GM12801 (cell line): Measurements from ENCODE around the gene LRRC49.

Source experiments
- TF ChIP-seq, protein P1 (sequence below): IDR thresholded peaks from one replicate; pipeline ENCODE4 v1.5.1; 2011; ENCODE audit warnings: control low read depth; ENCODE audit not compliant: insufficient read length; ENCODE audit errors: extremely low read depth

The LRRC49 gene

DNA sequence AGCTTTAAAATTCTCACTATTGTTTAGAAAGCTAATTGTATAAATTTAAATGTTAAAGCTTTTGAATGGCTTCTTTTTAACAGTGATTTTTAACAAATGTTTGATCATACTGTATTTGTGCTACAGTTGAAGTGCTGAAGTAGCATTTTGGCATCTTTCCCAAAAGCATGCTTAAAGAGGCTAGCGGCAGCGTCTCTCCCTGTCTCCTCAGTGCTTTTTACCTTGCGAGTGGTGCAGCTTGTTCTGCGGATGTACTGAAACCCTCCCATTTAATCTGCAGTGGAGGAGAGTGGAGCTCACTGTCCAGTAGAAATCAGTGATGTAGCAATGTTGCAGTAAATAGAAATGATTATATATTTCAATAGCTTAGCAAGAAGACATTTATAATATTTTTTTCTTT is 43.7 kb downstream of the LRRC49 start:
- TF ChIP-seq, protein P1, sequence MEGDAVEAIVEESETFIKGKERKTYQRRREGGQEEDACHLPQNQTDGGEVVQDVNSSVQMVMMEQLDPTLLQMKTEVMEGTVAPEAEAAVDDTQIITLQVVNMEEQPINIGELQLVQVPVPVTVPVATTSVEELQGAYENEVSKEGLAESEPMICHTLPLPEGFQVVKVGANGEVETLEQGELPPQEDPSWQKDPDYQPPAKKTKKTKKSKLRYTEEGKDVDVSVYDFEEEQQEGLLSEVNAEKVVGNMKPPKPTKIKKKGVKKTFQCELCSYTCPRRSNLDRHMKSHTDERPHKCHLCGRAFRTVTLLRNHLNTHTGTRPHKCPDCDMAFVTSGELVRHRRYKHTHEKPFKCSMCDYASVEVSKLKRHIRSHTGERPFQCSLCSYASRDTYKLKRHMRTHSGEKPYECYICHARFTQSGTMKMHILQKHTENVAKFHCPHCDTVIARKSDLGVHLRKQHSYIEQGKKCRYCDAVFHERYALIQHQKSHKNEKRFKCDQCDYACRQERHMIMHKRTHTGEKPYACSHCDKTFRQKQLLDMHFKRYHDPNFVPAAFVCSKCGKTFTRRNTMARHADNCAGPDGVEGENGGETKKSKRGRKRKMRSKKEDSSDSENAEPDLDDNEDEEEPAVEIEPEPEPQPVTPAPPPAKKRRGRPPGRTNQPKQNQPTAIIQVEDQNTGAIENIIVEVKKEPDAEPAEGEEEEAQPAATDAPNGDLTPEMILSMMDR, result no peak

DNA sequence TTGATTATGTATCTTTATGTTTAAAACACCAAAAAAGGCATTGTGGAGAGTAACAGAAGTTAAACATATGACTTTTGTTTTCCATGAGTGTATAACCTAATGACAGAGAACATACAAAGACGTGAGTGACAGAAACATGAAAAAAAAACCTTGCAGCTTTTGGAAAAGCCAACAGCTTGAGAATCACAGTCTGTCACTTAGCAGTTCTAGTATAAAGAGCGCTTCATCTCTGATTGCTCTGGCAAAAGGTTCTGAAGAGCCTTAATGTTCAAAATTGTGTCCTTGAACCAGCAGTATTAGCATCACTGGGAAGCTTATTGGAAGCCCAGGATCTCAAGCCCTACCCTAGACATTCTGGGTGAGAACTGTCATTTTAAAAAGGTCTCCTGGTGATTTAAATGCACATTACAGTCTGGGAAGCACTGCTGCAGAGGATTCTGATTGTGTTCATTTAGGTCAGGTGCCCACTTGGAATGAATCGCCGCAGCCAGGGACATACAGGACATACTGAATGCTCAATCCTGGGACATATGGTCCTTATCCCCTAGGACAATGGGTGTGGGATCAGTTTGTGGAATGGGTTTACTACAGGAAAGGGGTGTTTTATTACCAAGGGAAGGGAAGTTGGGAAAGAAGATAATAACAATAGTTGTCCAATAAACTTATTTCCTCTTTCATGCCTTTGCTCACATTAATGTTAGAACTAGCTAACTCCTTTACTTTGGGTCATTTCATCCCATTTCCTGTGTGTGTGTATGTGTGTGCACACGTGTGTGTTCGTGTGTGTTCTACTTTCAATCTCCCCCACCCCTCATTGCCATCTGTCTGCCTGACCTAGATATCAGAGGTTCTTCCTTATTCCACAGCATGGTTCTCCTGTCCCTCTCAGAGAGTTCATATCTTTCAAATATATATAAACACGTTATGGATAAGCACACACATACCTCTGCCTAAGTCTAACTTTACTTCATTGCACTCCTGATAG is 55.0 kb downstream of the LRRC49 start:
- TF ChIP-seq, protein P1, result no peak

DNA sequence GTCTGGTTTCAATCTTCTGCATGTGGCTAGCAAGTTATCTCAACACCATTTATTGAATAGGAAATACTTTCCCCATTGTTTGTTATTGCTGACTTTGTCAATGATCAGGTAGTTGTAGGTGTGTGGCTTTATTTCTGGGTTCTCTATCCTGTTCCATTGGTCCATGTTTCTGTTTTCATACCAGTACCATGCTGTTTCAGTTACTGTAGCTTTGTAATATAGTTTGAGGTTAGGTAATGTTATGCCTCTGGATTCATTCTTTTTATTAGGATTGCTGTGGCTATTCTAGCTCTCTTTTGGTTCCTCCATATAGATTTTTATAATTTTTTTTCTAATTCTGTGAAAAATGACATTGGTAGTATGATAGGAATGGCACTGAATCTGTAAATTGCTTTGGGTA is 58.3 kb downstream of the LRRC49 start:
- TF ChIP-seq, protein P1, result no peak

DNA sequence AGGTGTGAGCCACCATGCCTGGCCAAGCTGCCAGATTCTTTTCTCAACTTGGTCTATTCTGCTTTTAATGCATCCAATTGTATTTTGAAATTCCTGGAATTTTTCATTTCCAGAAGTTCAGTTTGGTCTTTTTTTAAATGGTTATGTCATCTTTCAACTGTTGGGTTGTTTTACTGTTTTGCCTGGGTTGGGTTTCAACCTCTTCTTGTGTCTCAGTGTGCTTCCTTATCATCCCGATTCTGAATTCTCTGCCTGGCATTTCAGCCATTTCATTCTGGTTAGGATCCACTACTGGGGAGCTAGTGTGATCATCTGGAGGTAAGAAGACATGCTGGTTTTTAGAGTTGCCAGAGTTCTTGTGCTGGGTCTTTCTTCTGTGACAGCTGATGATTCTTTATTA is 61.5 kb downstream of the LRRC49 start:
- TF ChIP-seq, protein P1, result no peak

- TF ChIP-seq, protein P1, result no peak
Observed at GRCh38 chr15:70954733-70955132, 62.1 kb downstream of the LRRC49 start.

GRCh38 chr15:70955151-70955550 is 62.5 kb downstream of the LRRC49 start:
- TF ChIP-seq, protein P1, result no peak

DNA sequence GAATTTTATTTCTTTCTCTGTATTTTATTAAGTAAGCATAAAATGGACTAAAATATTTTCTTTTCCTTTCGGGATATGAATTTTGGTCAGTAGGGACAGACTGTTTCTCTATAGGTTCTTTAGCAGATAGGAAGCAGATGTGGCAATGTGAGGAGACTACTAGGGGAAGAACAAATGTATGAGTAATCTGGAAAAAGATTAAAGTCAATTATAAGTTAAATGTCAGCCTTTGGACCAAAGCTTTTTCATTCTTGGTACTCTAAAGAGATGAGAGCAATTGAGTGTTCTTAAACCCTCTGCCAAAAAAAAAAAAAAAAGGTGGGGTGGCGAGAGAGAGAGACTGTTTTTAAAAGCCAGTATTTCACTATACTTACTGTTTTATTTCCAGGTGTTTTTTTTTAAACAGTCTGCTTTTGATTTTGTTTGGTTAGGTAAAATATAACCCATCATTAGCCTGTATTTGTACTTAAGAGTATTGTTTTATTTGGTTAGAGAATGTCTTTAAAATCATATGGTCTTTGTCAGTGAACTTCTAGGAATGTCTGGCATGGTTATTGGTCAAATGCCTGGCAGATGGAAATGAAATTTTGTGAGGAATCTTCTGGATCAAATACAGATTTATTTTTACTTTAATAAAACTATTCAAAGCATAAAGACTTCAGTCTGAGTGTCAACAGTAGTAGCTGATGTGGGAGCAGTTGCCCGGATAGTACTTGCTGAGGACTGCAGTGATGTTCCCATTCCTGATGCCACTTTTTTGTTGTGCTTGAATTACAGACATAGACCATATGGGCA is 63.8 kb downstream of the LRRC49 start:
- TF ChIP-seq, protein P1, result no peak
